Activated CD4-positive, alpha-beta T cell treated with anti-CD3 and anti-CD28 coated beads, Interleukin-2, amount 50 U/mL, for 16 hours (primary cell): Measurements from ENCODE around the gene SCAND1.
"Not testable (repeated sequence)": the region's sequence is repeated elsewhere in the genome, so short reads cannot be mapped to it uniquely, and the experiment has no call there.

Experiments used
- DNase-seq: peaks from one replicate; pipeline ENCODE4 v3.0.0-alpha.2; 2020

Gene SCAND1

GRCh38 chr20:35954200-35954906, at the start of gene SCAND1:
SCAND1 (minus strand) TSS chr20:35954502; CDS start chr20:35954284, 218 bp downstream.
- DNase-seq = peak; percentile 99

DNA sequence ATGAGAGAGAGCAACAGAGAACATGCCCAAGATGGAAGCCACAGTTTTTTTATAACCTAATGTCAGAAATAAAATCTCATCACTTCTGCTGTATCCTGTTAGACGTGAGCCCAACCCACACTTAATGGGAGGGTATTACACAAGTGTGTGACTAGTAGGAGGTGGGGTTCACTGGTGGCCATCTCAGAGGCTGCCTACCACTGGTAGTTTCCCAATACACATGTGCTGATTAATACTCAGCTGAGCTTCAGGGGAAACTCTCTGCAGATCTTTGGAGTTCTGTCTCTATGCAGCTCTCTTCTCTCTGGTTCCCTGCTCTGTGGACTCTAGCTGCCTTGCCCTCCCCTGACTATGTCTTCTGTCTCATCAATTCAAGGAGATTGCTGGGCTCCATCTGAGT, 49.7 kb upstream of the SCAND1 start:
- DNase-seq = no peak

DNA sequence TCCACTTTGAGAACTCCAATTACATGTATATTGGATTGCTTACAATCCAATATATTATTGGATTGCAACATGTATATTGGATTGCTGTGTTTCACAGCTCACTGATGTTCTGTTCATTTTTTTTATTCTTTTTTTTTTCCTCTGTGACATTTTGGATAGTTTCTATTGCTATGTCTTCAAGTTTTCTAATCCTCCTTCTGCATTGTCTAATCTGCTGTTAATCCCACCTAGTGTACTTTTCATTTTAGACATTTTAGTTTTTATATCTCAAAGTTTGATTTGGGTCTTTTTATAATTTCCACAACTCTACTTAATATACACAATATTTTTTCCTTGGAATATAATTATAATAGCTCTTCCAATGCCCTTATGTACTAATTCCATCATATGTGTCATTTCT, 48.6 kb upstream of the SCAND1 start:
- no peak for DNase-seq

- DNase-seq = not testable (repeated sequence)
Measured at GRCh38 chr20:36001331-36001730, 47.0 kb upstream of the SCAND1 start.

GRCh38 chr20:35996492-35996891, 42.2 kb upstream of the SCAND1 start:
- not testable (repeated sequence) for DNase-seq

DNA sequence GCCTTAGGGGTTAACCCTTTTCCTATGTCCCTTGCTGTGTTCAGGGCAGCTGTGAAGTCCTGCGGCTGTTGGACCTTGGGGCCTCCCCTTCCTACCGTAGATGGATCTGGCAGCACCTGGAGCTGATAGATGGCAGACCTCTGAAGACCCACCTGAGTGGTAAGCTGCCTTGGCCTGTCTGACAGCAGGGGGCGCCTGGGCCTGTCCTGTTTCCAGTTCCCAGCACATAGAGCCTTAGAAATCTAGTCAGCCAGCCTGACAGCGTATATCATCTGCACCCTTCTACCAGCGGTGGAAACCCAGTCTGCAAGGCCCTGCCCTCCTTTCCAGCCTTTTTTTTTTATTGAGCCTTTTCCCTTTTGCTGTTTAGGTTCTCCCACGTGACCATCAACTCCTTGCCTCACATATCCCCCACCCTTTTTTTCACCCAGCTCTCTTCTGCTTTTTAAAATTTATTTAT, 40.7 kb upstream of the SCAND1 start:
- peak; percentile 75 for DNase-seq

GRCh38 chr20:35992713-35993335, 38.5 kb upstream of the SCAND1 start:
- DNase-seq = peak; percentile 72

- peak; percentile 7 for DNase-seq
Measured at GRCh38 chr20:35991142-35991771, 37.0 kb upstream of the SCAND1 start.

DNA sequence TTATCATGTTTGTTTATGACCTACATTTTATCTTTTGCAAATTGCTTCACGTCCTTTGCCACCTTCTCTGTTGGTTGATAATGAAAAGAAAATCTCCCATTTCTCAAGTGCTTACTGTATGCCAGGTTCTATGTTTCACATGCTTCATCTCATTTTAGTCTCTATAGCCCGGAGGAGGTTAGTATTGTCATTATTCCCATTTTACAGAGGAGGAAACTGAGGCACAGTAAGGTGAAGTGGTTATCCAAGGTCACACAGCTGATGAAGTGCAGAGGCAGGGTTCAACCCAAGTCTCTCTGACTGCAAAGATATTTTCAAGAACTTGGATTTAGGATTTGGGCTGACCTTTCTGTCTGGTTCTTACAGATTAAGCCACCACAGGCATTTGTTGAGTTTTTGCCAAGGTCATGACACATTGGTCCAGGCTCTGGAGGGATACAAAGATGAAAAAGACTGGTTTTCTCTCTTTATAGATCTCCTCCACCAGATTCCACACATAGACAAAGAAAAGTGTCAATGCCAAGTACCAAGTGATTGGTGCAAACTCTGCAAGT, 34.7 kb upstream of the SCAND1 start:
- no peak for DNase-seq

GRCh38 chr20:35985806-35986205, 31.5 kb upstream of the SCAND1 start:
- no peak for DNase-seq

DNA sequence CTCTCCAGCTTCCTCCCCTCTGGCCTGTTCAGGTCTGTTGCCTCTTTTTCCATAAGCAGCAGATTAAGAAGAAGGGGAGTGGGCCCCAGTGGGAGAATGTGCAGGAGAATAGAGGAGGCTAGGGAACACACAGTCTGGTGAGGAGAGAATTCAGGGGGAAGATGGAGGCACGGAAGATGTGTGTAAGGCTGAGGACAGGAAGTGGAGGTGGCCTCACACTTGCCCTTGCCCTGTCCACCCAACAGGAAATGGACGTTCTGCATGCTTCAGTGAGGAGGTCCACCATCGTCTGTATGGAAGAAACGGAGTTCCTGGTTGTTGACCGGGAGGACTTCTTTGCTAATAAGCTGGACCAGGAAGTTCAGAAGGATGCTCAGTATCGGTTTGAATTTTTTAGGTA, 30.1 kb upstream of the SCAND1 start:
- DNase-seq = no peak

DNA sequence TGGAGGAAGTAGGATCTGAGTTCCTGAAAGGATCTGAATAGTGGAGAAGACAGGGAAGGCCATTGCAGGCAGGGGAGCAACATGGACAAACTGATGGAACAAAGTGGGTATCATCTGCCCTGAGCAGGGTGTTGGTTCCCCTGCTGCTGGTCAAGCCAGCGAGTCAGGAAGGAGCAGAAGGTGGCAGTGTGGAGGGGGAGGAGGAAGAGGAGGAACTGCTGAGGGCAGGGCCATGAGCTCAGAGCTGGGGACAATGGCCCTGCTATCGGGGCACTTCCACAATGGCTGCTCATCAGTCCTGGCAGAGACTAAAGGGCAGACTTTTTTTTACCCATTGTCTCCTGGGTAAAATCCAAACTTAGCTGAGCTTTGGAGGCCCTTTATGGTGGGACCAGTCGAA, 27.7 kb upstream of the SCAND1 start:
- DNase-seq = no peak

- DNase-seq = no peak
Measured at GRCh38 chr20:35979544-35979943, 25.2 kb upstream of the SCAND1 start.

GRCh38 chr20:35978041-35978513, 23.8 kb upstream of the SCAND1 start:
- DNase-seq = no peak

DNA sequence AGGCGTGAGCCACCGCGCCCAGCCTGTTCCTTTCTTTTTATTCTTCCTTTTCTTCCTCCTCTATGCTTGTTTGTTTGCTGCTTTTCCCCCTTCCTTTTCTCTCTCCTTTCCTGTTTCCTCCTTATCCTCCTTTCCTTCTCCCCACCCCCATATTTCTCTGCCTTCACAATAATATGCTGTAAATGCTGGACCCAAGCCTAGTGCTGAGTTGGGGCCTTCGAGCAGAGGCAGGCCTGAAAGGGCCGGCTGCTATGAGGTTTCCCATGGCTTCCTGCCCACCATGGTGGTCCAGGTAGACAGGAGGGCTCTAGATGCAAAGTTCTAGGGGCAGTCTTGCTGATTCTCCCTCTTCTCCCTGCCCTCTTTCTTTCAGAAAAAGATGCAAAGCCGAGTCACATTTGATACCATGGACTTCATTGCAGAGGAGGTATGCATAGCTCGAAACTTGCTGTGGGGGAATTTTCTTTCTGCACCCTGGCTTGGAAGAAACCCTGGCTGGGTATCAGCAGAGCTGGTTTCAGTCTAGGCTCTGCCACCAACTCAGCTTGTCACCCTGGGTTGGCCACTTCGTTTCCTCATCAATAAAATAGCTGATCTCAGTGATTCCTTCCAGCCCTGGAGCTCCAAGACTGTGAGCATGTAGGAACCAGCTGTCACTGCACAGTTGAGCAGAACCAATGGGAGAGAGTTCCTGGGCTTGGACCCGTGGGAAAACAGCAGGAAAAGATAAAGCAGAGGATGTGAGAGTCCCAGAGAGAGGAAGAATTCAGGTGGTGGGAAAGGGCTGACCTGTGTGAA, 21.5 kb upstream of the SCAND1 start:
- DNase-seq = no peak

DNA sequence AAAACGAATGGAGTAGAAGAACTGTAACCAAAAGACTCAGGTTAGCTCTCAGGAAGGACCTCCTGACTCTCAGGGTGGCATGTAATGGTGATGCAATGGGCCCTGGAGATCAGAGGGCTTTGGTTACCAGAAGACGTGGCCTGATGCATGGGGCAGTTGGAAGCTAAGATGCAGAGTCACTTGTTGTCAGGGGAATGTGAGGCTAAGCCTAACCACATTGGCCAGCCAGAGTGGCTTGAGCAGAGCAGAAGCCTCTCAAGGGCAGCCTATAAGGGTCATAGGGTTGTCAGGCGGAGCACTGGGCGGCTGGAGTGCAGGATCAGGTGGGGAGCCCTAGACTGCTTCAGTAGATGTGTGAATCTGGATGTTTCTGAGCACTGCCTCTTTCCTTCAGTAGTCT, 20.0 kb upstream of the SCAND1 start:
- DNase-seq = no peak

GRCh38 chr20:35972462-35972861, 18.2 kb upstream of the SCAND1 start:
- no peak for DNase-seq

GRCh38 chr20:35971981-35972380, 17.7 kb upstream of the SCAND1 start:
- no peak for DNase-seq

GRCh38 chr20:35968930-35969329, 14.6 kb upstream of the SCAND1 start:
- no peak for DNase-seq

DNA sequence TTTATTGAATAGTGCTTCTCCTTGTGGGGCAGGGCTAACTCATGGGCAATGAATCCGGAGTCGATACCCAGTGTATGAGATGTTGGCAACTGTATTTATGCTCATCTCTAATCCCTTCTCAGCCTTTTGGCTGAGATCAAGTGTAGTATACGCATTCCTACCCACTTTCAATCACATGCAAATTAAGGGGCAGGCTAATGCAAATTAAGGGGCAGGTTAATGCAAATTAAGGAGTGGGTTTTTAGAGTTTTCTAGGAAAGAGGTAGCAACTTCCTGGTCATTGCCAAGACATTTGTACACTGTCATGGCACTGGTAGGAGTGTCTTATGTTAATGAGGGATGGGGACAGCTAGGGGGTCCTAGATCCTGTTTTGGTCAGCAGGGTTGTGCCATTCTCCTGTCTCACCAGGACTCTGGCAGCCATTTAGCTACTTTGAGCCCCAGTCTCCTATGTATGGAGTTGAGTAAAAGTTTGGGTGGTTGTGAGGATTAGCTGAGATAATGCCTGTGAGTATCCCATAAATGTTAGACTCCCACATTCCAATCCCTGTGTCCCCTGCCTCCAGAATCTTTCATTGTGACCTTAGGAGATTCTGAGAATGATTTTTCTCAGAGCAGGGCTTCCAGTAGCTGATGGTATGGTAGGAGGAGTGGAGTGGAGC, 13.8 kb upstream of the SCAND1 start, which contains the start of gene CNBD2:
Gene CNBD2 (plus strand): TSS at position 612 of the 662 bp plus-strand sequence. CDS start 173 bp downstream, outside the sequence.
- DNase-seq = no peak

DNA sequence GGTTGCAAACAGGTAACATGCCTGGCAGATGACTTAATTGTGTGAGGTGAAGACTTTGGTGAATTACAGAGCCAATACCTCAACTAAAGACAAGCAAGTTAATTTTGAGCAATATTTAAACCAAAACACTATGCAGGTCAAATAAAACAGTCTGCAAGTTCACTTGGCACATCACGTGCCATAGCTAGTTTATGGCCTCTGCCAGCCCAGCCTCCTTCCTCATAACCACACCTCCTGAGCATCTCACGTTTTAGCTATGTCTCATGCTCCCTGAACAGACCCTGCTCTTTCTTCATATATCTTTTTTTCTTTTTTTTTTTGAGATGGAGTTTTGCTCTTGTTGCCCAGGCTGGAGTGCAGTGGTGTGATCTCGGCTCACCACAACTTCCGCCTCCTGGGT, 9.6 kb upstream of the SCAND1 start:
- no peak for DNase-seq

- DNase-seq = not testable (repeated sequence)
Measured at GRCh38 chr20:35959291-35959690, 5.0 kb upstream of the SCAND1 start.
